GM19351 (cell line): ENCODE measurements around the gene SLC6A18.

Source experiments
- ATAC-seq: cut with Tn5 transposase; IDR thresholded peaks from one replicate; pipeline ENCODE4 v1.9.1; 2021; ENCODE audit warnings: mild to moderate bottlenecking, moderate library complexity; ENCODE audit not compliant: unreplicated experiment

Gene SLC6A18, protein sequence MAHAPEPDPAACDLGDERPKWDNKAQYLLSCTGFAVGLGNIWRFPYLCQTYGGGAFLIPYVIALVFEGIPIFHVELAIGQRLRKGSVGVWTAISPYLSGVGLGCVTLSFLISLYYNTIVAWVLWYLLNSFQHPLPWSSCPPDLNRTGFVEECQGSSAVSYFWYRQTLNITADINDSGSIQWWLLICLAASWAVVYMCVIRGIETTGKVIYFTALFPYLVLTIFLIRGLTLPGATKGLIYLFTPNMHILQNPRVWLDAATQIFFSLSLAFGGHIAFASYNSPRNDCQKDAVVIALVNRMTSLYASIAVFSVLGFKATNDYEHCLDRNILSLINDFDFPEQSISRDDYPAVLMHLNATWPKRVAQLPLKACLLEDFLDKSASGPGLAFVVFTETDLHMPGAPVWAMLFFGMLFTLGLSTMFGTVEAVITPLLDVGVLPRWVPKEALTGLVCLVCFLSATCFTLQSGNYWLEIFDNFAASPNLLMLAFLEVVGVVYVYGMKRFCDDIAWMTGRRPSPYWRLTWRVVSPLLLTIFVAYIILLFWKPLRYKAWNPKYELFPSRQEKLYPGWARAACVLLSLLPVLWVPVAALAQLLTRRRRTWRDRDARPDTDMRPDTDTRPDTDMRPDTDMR

DNA sequence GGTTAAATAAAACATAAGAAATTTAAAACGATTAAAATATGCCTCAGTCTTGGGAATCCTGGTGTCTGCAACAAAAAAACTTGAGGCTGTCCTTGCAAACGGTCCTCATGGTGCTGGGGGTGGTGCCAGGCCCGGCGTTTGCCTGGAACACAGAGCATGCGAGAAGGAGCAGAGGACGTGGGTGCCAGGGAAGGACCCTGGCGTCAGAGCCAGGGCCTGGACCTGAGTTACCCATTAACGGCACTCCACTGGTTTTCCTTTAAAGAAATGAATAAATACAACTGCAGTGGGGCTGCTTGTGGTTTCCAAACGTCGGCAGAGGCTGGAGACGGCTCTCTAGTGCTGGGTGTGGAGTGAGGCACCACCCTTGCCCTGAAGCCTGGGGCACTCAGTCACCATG, at the start of gene SLC6A18:
SLC6A18 (plus strand) TSS at position 301 of the 400 bp plus-strand sequence; CDS start at position 398, 97 bp downstream.
- ATAC-seq: no peak

DNA sequence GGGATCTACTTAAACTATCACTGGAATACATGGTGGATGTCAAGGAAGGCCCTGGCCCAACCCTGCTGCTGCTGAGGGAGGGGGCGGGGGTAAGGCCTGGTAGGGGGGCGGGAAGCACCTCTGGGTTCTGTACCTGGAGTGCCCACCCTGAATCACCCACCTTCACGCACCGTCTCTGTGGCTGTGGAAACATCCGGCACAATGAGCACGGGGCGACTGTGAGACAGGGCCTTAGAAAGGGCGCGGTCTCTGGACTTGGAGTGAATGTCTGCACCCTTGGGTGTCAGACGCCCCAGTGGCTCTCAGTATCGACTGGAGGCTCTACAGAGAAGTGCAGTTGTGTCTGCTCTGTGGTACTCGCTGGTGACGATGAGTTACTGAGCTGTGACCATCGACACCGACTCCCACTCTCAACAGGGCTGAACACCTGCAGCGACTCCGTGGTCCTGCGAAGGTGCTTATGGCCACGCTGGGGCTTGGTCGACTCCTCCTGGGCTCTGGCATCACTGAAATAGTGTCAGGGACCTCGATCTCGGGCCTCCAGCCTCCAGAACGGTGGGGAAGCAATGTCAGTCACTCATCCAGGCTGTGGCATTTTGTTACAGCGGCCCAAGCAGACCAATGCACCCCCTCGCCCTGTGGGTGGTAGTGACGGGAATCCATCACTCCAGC, 49.2 kb upstream of the SLC6A18 start:
- ATAC-seq: no peak

- no peak for ATAC-seq
Observed at GRCh38 chr5:1176473-1177391, 48.4 kb upstream of the SLC6A18 start.

- no peak for ATAC-seq
Observed at GRCh38 chr5:1177826-1178528, 47.2 kb upstream of the SLC6A18 start.

DNA sequence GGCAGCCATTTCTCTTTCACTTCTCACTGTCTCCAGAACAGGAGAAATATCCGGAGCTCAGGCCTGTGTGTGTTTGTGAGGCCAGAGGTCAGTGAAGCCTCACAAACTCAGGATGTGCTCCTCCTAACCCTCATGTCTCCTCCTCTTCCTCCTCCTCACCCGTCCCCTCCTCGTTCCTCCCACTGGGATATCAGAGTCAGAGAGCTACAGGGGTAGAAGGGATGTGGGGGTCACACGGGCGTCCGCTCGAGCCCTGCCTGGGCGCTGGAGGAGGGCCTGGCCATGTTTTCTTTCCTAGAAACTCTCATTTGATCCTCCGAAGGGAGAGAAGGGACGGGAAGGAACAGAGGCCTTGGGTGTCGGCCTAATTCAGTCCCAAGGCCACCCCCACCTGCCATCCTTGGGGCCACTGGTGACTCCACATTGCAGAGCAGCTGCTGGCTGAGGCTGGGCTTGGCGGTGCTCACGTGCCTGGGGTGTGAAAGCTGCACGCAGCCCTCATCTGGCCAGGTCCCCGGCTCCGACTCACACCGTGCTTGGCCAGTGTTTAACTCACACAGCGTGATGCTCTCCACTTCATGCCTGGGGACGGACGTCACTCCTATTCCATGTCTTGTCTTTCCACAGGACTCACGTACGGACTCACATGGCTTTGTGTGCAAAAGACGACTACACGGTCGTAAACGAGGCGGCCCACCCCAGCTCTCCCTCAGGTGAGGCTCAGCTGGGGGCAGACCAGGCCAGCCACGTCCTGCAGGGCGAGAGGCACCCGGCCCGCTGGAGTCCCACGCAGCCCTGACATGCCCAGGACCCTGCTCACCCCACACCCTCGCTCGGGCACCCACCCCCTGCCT, 46.4 kb upstream of the SLC6A18 start:
- no peak for ATAC-seq

DNA sequence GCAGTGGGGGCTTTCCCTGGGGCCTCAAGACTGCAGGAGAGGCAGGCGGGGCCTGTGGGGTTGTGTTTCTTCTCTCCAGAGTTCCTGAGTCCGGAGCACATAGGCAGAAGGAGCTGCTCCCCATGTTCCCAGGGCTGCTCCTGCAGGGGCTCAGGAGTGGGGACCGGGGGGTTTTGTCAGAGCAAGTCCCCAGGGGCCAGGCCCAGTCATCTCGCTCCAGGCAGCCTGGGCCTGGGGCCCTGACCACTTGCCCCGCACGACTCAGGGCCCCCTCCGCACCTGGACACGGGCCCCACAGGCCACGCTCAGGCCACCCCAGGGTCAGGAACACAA, 45.8 kb upstream of the SLC6A18 start:
- ATAC-seq: no peak

- ATAC-seq: no peak
Observed at GRCh38 chr5:1180096-1180495, 45.1 kb upstream of the SLC6A18 start.

DNA sequence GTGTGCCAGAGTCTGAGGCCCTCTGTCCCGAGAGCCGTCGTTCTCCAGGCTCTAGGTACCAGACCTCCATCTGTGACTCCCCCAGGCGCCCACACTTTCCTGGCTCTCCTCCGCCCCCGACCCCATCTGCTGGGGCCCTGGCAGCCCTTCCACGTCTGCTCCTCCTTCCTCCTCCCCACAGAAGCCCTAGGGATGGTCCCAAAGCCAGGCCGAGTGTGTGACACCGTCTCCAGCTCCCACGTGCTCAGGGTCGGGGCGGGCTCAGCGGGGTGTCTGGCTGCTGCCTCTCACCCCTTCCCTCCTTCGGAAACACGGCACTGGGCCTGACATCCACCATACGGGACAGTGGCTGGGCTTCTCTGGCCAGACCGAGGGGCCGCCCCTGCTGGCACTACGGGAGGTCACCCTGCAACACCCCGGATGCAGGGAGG, 44.3 kb upstream of the SLC6A18 start:
- ATAC-seq: no peak

DNA sequence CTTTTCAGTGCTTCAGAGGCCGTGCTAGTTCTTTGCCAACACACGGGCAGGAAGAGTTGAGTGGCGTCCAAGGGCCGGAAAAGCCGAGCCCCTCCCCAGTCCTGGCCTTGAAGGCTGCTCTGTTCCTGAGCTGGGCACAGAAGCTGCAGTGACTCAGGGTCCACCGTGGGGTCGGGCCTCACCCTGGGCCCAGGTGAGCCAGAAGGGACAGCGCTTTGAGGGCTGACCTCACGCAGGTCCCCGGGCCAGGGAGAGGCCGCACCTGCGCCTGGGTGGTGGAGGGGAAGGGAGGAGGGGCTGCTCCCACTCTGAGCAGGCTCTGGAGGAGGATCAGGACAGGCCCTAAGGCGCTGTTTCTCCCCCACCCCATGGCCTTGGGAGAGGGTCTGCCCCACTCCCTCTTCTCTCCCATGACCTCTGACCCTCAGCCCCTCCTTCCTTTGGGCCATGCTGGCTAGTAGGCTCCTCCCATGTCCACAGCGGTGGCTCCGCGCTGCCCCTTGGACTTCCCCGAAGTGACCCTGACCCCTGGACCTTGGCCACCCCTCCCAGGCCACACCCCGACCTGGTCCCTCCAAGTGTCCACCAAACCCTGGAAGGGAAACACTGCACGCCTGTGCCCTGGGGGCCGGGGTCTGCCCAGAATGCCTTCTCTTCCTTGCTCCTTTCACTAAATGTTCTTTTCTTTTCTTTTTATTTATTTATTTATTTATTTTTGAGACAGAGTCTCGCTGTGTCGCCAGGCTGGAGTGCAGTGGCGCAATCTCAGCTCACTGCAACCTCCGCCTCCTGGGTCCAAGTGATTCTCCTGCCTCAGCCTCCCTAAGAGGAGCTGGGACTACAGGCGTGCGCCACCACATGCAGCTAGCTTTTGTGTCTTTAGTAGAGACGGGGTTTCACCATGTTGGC, 43.5 kb upstream of the SLC6A18 start:
- no peak for ATAC-seq

DNA sequence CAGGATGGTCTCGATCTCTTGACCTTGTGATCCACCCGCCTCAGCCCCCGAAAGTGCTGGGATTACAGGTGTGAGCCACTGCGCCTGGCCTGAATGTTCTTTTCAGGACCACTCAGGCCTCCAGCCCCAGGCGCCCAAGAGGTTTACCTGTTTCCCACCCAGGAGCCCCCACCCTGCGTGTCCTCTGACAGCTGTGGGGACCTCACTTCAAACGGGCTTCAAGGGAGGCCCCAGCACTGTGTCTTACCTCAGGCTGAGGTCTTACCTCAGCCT, 42.9 kb upstream of the SLC6A18 start:
- no peak for ATAC-seq

DNA sequence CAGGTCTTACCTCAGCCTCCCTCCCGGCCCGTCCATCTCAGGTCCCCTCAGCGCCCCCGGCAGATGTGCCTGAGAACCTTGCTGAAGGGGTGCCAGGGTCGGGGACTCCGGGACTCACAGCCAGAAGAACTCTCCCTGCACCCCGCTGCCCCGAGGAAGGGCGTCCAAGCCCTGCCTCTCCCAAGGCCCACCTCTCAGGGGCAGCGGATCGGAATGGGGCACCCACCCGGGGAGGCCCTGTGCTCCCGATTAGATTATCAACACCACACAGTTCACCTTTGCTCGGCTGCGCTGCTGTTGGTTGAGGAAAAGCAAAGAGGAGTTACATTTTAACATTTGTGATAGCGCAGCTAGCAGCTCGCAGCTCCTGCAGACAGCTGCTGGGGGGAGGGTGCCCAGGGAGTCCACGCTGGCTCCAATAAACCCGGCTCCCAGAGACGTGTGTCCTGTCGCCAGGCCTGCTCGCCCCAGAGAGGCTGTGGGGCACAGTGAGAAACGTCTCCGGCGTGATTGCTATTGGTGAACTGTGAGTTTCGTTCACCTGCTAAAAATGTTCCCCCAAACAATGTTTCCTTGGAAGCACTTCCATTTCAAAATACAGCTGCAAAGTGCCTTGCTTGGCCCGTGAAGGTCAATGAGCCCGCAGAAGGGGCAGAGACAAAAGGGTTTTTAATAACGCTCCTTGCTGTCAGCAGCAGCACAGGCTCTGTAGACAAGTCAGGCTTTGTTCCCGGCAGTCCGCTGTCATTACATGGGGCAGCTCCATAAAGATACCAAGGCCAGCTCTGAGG, 42.4 kb upstream of the SLC6A18 start:
- no peak for ATAC-seq

DNA sequence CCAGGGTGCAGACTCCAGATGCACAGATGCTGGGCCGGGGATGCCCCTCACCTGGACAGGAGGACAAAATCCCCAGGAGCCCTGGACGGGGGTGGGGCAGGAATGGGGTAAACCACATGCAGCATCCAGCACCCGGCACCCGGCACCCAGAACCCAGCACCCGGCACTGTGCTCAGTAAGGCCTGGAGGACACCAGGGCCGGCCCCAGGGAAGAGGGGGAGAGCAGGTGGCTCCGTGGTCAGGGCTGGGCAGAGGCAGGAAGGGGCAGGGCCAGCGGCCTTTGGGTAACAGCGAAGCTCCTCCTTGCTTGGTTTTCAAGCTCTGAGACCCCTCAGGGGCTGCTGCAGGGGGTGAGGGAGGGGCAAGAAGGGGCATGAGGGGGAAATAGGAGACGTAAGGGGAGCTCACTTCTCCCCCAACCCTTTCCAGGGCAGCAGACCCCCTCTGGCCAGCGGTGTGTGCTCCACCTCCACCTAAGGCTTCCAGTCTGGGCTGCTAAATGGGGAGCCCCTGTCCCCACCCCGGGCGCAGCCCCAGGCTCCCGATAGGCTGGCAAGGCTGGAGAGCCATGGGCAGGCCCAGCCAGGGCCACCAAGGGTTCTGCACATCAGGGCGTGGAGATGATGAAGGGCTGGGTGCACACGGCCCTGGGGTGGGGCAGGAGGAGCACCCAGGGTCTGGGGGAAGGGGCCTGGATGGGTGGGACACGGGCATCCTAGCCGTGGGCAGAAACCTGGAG, 41.6 kb upstream of the SLC6A18 start:
- ATAC-seq: no peak

GRCh38 chr5:1184163-1184470, 41.1 kb upstream of the SLC6A18 start:
- ATAC-seq: no peak

DNA sequence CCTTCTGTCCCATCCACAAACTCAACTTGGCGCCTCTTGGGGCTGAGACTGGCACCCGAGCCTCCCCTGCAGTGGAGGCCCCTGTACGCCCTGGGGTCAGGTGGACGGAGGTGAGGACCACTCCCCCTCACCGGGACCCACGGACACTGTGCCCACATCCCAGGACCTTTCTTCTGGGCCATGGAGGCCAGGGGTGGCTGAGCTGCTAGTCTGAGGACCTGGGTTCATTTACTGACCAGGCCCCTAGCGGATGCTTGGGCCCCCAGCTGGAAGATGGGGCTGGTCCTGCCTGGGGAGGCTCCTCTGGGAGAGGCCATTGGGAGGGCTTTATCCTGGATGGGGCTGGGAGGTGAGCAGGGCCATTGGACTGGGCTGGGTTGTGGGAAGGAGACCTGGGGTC, 40.7 kb upstream of the SLC6A18 start:
- ATAC-seq: no peak

DNA sequence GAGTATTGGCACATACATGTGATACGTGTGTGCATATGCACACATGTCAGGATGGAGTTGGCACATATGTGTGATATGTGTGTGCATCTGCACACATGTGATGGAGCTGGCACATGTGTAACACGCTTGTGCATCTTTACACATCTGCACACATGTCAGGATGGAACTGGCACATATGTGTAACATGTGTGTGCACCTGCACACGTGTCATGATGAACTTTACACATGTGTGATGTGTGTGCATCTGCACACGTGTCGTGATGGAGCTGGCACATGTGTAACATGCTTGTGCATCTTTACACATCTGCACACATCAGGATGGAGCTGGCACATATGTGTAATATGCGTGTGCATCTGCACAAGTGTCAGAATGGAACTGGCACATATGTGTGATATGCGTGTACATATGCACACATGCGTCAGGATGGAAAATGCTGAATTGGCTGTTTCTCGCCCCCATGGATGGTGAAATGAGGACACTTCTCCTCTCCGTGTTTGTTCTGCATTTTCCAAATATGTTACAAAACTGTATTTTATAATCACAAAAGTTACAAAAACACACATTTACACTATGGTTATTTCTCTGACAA, 40.0 kb upstream of the SLC6A18 start:
- ATAC-seq: no peak

DNA sequence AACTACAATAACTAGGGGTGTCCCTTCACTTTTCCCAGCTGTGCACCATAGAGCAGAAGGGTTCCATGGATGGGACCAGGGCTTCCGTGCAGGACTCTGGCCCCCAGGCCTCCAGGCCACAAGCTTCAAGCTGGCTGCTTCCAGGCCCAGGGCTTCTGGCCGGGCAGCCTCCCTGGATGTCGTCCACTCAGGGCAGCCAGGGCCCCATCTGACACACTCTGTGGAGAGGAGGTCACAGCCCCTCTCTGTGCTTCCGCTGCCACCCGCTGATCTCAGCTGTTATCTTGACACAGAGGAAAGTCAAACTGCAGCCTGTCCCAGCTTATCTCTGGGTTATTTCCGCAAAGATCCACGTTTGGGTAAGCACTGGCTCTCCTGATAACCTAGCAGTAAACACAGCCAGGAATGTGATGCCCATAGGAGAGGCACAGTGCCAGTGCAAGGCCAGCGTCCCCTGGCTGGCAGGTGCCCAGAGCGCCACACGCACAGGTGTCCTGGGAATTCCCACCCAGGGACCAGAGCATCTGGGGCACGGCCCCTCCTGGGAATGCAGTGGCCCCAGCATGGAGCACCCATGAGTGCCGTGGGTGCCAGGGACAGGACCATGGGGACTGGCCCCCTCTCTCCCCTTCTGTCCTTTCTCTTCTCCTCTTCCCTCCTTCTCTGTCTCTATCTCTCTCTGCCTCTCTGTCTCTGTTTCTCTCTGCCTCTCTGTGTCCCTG, 39.4 kb upstream of the SLC6A18 start:
- no peak for ATAC-seq
